Retinal pigment epithelial cell (primary cell): ENCODE measurements around the gene YOD1.

Source experiments
- DNase-seq: peaks from one replicate; pipeline ENCODE4 v3.0.0-alpha.2; 2010; ENCODE audit warnings: low read depth
- H3K4me3 ChIP-seq: 2 replicates; pipeline ENCODE4 v1.5.1; 2011; ENCODE audit warnings: mild to moderate bottlenecking, low read length, control low read depth, moderate library complexity
- TF ChIP-seq, protein P1 (sequence below): conservative IDR thresholded peaks from 2 replicates; pipeline ENCODE4 v1.5.1; 2011; ENCODE audit warnings: low read depth, low read length, control low read depth, inconsistent platforms

Gene YOD1

GRCh38 chr1:207015791-207016190 is 35.2 kb downstream of the YOD1 start:
- TF ChIP-seq, protein P1, sequence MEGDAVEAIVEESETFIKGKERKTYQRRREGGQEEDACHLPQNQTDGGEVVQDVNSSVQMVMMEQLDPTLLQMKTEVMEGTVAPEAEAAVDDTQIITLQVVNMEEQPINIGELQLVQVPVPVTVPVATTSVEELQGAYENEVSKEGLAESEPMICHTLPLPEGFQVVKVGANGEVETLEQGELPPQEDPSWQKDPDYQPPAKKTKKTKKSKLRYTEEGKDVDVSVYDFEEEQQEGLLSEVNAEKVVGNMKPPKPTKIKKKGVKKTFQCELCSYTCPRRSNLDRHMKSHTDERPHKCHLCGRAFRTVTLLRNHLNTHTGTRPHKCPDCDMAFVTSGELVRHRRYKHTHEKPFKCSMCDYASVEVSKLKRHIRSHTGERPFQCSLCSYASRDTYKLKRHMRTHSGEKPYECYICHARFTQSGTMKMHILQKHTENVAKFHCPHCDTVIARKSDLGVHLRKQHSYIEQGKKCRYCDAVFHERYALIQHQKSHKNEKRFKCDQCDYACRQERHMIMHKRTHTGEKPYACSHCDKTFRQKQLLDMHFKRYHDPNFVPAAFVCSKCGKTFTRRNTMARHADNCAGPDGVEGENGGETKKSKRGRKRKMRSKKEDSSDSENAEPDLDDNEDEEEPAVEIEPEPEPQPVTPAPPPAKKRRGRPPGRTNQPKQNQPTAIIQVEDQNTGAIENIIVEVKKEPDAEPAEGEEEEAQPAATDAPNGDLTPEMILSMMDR, result no peak
- DNase-seq, result no peak
- H3K4me3 ChIP-seq, result no peak overlapping the region

- DNase-seq, result no peak
- TF ChIP-seq, protein P1, result no peak
- H3K4me3 ChIP-seq, result no peak overlapping the region
Measured at GRCh38 chr1:207014728-207015127, 36.3 kb downstream of the YOD1 start.

GRCh38 chr1:207013321-207014085 is 37.5 kb downstream of the YOD1 start:
- TF ChIP-seq, protein P1, result no peak
- H3K4me3 ChIP-seq, result no peak overlapping the region
- DNase-seq, result no peak

DNA sequence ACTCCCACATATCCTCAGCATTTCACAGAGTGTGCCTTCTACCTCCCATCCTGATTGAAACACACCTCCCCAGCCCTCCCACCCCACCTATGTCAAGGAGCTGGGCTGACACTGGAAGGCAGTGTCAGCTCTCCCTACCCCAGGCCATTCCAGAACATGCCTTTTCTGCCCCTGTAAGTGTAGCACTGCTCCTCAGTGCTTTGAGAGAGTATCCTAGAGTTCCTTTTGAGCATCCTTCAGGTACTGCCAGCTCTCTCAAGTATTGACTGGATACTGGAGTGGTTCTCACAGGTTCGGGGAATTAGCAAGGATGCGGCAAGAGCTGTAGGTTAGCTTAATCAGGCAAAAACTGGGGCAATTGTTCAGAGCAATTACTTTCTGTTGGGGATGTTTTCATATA is 40.3 kb downstream of the YOD1 start:
- DNase-seq, result no peak
- TF ChIP-seq, protein P1, result no peak
- H3K4me3 ChIP-seq, result no peak overlapping the region

- TF ChIP-seq, protein P1, result no peak
- no peak overlapping the region for H3K4me3 ChIP-seq
- DNase-seq, result no peak
Measured at GRCh38 chr1:207009945-207010344, 41.1 kb downstream of the YOD1 start.

DNA sequence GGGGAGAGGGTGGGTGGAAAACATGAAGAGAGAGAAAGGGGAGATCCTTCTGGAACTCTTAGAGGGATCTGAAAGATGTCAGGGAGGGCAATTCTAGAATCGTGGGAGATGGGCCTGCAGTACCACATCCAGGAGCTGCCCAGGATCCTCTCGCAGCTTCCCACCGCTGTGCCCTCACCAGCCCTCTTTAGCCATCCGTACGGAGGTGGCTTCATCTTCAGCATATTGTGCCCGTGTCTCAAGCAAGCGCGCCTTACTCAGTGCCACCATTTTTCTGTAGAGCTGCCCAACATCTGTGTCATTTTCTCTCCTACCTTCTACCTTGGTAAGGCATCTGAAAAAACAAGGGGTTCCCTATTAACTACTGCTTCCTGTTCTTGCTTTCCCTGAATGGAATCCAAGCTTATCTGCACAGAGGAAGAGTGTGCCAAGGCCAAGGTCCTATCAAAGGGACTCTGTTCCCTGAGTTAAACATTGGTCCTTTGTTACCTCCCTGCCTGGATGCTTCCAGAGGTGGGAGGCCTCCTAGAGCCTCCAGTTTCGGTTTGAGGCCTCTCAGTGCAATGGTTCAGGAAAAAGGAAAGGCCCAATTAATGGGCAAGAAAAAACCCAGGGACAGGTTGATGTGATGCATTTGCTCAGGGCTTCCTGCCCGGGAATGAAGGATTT is 41.7 kb downstream of the YOD1 start:
- DNase-seq, result no peak
- H3K4me3 ChIP-seq, result no peak overlapping the region
- TF ChIP-seq, protein P1, result no peak
